HG02885 (cell line): ENCODE data around the gene RASA3.
A peak's percentile ranks its signal among the peaks of the same experiment; 100 is the strongest.

Experiments
- ATAC-seq: cut with Tn5 transposase; IDR thresholded peaks from one replicate; pipeline ENCODE4 v1.9.1; 2021; ENCODE audit warnings: mild to moderate bottlenecking; ENCODE audit not compliant: unreplicated experiment, poor library complexity

RASA3 gene

DNA sequence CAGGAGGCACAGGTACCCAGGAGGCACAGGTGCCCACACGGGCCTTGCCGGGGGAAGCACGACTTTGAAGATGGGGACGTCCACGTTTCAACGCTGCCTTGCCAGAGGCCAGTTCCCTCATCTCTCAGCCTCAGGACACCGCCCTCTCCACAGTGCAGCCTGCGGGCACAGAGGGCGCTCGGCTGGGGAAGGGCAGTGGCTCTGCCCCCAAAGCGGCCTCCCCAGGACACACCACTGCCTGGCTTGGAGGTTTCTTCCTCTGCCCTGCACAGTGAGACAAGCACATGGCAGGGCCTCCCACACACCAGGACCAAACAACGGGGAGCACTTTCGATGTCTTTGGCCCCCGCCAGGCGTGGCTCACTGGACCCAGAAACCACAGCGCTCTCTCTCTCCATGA, 73.0 kb downstream of the RASA3 start:
- no peak for ATAC-seq

DNA sequence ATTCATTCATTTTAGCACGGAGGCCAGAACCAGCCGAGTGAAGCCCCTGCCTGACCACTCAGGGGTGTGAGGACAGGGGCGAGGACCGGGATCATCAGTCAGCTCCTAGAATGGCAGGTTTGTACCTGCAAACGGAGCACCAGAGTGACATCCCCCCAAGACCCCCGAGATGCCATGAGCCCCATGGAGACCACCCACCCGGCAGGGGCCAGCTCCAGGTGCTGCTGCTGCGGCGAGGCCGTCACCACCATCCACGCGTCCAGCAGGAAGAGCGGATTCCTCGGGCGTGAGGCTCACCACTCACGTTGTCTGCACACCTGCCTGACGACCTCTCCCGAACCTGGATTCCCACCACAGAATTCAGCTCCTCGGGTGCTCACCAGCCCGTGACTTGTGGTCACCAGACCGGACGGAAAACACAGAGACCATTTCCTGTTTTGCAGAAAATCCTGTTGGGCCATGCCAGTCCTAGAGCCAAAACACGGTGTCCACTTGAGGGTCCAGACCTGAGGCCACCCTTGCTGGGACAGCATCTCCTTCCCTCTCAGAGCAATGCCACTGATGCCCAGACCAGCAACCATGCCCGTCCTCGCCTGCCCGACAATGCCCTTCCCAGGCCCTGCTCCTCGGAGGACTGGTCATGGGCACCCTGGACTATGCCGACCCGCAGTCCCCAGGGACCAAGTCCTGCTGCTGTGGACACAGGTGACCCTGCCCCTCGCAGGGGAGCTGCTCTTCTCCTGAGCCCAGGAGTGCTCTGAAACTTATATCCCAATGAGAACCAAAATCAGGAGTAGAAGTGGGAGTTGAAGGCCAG, 74.2 kb downstream of the RASA3 start:
- ATAC-seq, result no peak

DNA sequence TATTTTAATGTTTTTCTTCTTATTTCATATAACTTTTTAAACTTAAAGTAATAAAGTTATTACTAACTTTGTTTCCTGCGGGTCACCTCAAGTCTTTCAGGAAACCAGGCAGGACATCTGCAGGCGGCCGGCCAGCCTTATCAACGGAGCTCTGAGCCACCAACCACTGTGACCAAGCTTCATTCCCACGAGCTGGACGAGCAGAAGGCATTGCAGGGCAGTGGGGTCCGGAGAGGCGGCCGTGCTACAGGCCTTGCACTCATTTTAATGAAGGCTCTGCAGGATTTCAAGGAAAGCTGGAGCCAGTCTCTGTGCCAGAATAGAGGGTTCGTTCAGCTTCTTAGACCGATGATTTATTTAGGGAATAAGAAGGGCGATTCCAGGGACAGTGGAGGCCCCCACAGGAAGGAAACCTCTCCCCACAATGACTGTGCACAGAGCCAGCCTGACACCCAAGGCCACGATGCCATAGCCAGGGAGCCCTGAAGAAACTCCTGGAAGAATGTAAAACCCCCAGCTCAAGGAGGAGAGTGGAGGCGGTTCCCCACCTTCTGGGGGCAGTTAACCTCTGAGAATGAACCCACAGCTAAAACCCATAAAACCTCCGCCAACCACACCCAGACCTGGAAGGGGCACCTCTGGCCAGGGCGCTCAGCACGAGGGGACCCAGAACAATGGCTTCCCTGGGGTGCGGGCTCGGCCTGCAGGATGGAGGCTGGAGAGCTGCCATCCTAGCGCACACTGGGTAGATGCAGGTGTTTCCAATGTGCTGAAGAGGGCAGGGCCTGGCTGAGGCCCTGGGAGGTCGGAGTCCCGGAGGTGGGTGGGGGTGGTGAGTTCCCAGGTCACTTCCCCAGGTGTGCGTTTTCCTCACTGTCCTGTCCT, 75.0 kb downstream of the RASA3 start:
- ATAC-seq, result no peak

DNA sequence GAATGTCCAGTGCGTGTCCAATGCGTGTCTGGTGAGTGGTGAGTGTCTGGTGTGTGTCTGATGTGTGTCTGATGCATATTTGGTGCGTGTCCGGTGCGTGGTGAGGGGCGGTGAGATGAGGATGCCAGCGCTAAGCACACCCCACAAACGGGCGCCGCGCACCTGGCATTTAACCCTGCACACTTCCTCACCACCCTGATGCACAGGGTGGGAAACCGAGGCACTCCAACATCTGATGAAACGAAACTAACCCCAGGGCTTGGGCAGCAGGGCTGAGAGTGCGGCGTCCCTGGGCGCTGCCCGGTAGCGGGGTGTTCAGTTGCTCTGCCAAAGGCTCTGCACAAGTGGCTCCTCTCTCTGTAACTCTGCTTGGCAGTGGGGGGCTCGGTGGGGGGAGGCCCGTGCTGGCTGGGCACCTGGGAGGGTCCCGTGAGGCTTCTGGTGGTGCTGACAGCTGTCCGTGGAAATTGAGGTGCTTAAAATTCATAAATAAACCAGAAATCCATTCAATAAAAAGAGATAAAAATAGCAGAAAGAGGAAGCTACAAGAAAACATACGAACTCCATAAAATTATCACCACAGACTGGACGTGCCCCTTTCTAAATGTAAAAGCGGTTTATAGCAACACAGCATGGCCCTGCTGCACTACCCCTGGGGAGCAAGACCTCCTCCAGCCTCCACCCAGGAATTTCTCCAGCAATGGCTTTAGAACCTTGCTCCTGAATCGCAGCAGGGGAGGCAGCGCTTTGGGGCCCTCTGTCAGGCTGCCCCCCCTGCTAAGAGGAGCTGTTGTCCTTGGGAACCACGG, 76.0 kb downstream of the RASA3 start:
- ATAC-seq, result no peak

DNA sequence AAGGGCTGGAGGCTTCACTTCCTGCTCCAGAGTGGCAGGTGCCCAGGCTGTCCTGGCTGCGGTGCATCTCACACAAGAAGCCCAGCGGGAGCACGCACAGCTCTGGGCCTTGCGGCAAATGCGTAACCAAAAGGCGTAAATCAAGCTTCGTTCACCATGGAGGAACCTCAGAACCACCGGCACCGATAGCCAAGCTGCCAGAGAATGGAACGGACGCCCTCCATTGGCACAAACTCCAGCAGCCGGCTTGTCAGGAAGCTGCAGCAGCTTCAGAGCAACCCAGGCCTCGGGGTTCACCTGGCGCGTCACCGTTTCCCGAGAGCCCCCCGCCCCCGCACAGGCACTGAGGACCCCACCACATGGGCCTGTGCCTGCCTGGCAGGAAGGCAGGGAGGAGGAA, 76.7 kb downstream of the RASA3 start:
- no peak for ATAC-seq

DNA sequence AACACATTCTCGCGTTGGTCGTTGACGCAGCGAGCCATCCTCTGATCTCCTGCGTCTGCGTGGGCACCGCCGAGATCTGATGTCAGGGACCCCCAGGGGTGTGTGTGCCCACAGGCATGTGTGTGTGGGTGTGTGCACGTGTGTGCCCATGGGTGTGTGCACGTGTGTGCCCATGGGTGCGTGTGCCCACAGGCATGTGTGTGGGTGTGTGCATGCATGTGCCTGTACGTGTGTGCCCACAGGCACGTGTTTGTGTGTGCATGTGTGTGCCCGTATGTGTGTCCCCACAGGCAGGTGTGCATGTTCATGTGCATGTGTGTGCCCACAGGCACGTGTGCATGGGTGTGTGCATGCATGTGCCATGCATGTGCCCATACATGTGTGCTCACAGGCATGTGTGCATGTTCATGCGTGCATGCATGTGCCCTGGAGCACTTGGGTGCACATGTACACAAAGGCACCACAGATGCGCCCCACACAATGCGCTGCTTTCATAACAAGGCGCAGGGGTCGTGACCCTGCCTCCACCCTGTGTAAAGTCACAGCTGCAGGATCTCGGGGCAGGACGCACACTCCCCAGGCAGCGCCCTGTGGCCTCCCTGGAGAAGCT, 77.5 kb downstream of the RASA3 start:
- ATAC-seq, result no peak

DNA sequence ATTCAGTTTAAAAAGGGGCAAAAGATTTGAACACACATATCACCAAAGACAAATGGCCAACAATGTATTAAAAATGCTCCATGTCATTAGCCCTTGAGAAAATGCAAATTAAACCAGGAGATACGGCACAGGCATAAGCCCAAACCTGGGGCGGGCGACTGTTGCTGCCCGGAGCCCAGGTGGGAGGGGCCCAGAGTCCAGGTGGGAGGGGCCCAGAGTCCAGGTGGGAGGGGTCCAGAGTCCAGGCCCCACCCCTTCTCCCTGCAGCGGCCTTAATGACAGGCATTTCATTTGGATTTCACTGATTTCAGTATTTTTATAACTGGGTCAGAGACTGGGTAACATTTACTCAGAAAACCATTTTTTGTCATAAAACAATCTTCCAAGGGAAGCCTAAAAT, 78.2 kb downstream of the RASA3 start:
- ATAC-seq, result no peak

DNA sequence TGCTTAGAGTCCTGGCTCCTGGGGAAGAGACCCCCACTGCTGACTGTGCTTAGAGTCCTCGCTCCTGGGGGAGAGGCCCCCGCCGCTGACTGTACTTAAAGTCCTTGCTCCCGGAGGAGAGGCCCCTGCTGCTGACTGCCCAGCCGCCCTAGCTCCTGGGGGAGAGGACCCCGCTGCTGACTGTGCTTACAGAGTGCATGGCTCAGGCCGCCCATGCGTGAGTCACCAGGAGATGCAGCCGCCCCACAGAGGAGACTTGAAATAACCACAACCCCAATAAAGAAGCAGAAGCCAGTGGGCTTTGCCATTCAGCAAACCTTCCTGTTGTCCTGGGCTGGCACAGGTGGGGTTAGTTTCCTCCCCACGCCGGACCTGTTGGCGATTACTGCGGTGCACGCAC, 79.4 kb downstream of the RASA3 start:
- ATAC-seq, result no peak

DNA sequence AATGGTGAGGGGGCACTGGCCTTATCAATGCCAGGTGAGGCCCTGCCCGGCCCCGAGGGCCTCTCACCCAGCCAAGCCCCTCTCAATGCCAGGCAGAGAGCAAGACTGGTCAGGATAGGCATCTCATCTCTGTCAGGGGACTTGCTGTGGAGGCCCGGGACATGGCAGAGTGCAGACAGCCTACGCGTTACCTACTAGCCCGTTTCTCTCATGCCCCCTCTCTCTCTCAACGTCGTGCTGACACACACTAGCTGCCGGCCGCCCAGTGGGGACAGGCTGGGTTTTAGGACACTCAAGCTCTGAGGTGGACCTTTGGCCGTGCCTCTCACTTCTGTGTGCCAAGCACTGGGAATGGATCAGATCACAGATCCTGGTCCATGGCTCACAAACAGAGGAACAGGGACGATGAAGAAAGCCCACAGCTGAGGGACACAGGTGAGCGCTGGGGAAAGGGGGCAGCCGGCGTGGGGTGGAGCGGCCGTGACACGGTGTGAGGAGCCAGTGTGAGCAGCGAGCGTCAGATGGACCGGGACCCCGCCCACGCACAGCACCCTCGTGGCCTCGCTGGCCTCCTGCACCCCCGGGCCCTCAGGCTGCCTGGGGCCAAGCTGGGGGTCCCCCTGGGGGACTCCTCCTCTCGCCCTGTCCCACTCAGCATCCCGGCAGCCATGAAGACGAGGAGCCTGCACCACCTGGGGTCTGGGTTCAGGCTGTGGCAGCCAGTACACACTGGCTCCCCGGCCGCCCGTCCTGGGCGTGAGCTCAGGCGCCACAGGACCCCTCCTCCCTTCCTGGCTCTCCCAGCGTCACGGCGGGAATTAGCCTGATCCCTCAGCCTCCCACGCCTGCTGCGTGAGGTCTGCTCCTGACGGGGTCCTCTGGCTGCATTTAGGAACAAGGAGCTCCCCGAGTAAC, 81.6 kb downstream of the RASA3 start:
- no peak for ATAC-seq

DNA sequence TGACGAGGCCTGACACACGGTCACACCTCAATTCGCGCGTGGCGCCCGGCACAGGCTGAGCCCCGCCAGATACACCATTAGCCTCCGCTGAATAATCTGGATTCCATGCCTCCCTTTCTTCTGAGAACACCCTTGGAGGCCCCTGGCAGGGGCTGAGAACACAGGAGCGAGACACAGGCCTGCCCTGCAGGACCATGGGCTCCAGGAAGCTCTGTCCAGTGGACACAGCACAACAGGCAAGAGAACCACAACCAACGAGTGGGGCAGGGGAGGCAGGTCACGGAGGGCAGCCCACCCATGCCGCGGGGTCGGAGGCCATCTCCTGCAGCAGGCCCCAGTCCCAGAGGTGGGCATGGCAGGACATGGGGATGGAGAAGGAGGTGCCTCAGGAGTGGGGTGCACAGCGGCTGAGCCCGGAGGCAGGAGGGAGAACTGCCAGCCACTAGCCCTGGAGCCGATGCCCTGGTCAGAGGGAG, 82.8 kb downstream of the RASA3 start:
- no peak for ATAC-seq

DNA sequence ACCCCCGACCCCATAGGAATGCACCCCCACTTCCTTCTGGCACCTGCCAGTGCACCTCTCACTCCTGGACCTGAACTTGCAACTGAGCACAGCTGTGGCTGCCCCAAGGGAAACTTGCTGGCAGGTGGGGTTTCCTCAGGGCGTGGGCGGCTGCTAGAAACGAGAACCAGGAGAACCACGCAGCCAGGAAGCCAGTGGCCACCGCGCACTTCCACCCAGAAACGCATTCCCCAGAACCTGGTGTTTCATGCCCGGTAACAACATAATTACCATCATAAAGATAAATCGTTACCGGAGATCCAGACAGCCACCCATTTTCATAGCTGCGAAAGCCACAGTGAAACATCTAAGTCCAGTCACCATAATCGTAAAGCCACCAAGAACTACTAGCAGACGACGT, 83.4 kb downstream of the RASA3 start:
- ATAC-seq, result peak; percentile 59

DNA sequence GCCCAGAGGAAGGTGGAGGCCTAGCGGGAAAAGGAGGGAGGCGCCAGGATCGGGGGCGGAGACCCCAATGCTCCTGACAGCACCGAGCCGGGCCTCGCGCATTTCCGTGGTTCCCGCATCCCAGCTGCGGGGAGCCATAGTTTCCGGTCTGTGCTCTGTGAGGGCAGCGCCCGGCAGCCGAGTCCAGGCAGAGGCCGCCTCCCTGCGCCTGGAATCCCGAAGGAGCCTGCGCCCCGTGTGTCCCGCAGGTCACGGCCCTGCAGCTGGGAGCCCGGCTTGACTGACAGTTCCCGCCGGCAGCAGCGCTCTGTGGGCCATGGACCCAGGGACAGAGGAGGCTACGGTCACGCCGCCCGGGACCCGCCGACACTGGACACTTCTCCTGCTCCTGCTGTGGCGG, 84.0 kb downstream of the RASA3 start:
- ATAC-seq, result peak; percentile 3

DNA sequence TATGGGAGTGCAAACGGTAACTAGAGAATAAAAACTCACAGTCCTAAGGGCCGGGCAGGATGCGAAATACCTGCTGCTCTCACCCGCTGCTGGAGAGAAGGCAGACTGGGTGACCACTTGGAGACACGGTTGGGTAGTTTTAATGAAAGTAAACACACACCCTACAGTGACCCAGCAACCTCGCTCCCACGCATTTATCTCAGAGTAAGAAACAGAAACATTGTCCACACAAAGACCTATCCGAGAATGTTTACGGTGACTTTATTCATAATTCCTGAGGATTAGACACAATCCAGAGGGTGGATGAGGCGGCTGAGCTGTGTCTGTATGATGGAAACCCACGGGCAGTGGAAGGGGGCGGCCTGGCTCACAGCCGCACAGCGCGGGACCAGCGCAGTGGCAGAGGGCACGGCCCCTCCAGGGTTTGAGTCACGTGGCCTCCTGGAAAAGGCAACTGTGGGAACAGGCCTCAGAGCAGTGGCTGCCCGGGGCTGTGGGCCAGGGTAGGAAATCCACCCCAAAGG, 85.0 kb downstream of the RASA3 start:
- ATAC-seq, result peak; percentile 73

DNA sequence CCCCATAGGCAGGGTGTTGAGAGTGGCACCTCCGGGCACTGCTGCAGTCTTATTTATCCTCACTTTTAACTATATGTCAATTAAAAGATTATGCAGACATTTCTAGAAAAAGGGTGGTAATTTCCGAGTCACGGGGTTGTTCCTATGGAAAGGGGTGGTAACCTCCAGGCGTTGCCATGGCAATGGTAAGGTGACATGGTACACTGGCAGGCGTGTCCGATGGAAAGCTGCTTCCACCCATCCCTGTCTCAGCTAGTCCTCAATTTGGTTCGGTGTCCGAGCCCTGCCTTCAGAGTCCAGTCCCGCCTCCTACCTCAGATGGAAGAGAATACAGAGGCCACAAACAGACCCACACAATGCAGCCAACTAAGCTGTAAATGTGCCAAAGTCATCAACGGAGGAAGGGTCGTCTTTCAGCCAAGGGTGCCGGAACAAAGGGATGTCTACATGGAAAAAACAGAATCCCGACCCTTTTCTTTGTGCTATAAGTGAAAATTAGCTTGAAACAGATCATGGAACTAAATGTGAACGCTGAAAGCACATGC, 85.9 kb downstream of the RASA3 start:
- ATAC-seq, result no peak

DNA sequence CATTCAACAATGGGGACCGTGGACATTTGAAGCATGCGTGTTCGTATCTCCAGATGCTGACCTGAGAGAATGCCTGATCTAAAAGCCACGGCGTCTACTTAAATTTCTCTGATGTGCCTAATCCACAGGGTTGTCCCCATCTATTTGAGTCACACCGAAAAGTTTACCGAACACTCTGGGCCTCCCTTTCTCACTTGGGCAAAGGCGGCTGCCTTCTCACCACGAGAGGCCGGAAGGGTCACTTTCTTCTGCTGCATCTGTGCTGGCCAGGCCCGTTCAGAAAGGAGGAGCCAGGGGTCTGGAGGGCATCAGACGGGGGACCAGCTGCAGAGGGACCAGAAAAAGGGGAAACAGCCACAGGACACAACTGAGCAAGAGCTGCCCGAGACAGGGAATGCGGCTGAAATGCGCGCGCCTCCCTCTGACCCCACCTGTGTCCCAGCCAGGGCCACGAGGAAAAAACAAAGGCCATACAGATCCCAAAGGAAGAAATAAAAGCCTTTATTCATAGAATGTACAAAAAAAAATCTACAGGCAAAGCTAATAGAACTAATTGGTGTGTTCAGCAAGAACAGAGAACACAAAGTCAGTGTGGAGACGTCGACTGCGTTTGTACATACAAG, 87.2 kb downstream of the RASA3 start:
- ATAC-seq, result no peak

DNA sequence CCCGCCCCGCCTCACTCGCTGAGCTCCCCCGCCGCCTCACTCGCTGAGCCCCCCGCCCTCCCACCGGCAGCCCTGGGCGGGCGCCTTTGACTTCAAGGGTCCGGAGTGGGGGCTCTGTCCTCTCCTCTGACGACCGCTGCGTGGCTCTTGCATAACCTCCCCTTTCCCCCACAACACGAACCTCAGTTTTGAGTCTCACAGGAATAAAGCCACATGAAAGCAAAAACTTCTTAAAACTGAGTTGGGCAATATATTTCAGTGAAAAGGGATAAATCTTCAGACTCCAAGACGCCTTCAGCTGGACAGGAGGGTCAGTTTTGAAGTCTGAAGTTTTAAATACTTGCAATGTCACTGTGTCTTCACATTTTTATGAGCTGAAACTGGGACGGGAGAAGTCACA, 87.9 kb downstream of the RASA3 start:
- ATAC-seq, result no peak

DNA sequence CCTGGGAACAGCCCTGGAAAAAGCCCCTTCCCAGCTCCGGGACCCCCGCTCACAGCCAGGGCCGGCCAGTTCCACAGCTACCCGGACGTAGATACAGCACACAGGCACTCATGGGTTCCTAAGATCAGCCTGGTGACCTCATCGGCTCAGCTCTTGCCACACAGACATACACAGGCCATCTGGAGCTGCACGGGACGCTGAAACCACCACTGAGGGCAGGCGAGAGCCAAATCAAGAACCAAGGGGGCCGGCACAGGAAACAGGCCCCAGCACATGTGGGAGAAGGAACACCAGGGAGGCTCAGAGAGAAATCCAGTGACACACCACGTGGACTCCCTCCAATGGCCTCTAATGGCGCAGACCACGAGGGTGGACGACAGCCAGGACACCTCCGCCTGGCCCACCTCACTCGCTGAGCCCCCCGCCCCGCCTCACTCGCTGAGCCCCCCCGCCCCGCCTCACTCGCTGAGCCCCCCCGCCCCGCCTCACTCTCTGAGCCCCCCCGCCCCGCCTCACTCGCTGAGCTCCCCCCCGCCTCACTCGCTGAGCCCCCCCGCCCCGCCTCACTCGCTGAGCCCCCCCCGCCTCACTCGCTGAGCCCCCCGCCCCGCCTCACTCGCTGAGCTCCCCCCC, 88.9 kb downstream of the RASA3 start:
- no peak for ATAC-seq
